ENCODE data around the gene MAPKAPK3. TPM values are rescaled to one million over a fixed set of nuclear protein-coding genes. Genes with fewer than 3 reads are reported as not detected.
"Not testable (repeated sequence)": the region's sequence is repeated elsewhere in the genome, so short reads cannot be mapped to it uniquely, and the experiment has no call there.

Gene MAPKAPK3
- total RNA-seq, 1 donor from 2014 or later: 19.5 TPM

DNA sequence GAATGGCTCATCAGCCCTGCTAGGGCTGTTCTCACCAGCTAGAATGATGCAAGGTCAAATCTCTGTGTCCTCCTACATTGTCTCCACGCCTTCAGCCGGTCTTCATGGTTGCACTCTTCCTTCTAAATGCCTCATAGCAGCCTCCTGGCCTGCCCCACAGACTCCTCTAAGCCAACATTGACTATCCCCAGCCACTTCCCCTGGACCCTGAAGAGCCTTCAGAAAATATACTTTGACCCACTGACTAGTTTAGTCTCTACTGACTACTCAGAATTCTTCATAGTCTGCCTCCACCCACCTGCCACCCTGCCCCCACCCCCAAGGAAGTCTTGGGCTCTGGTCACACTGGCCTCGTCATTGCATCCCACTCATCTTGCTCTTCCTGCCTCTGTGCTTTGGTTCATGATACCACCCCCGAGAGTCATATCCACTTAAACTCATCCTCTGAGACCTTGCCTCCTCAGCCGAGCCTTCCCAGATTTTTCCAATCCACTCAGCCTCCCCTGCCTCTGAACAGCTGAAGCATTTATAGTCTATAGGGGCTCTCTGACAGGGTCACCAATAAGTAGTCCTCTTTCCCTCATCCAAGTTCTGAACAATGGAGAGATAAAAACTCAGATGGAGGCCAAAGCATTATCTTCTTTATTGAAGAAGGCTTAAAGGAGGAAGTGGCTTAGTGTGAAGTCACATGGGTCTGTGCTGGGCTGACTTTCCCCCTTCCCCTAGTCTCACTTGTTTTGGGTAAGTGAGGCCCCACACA, 48.3 kb downstream of the MAPKAPK3 start:
- DNase-seq (ENCODE audit: low spot score) (no peak), ATAC-seq (peak; percentile 20)
- intact Hi-C loops (cut with DNase I): no loop called here

DNA sequence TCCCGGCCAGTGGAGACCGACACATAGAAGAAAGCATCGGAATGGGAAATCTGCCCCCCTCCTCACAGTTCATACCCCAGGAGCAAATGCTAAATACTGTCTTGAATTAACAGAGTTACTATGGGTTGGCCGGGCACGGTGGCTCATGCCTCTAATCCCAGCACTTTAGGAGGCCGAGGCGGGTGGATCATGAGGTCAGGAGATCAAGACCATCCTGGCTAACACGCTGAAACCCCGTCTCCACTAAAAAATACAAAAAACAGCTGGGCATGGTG, 48.8 kb downstream of the MAPKAPK3 start:
- ATAC-seq; intact Hi-C loops (cut with DNase I); DNase-seq (ENCODE audit: low spot score): not testable (repeated sequence)

GRCh38 chr3:50666837-50667236, 49.9 kb downstream of the MAPKAPK3 start:
- intact Hi-C loops (cut with DNase I): no loop called here
- no peak for DNase-seq (ENCODE audit: low spot score)
- ATAC-seq: no peak

GRCh38 chr3:50671331-50671730, 54.4 kb downstream of the MAPKAPK3 start:
- DNase-seq (ENCODE audit: low spot score): no peak
- intact Hi-C loops (cut with DNase I): no loop called here
- no peak for ATAC-seq

DNA sequence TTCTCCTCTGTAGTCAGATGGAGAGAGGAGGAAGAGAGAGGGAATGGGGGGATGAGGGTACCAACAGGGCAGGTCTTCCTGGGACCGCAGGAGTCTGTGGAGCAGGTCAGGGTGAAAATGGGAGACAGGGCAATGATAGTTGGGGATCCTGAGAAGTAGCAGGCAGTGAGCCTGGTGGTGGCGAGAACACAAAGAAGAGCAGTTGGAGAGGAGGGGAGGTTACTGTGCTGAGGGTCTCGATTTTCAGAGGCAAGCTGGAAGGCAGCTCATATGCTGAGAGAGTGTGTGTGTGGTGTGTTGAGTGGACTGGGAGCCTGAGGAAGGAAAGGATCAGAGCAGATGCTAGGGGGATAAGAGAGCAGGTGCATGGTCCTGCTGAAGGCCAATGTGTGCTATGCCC, 55.7 kb downstream of the MAPKAPK3 start:
- intact Hi-C loops (cut with DNase I): no loop called here
- ATAC-seq: no peak
- DNase-seq (ENCODE audit: low spot score): no peak

GRCh38 chr3:50673931-50674330, 57.0 kb downstream of the MAPKAPK3 start:
- DNase-seq (ENCODE audit: low spot score): no peak
- intact Hi-C loops (cut with DNase I): no loop called here
- ATAC-seq: peak; percentile 10

DNA sequence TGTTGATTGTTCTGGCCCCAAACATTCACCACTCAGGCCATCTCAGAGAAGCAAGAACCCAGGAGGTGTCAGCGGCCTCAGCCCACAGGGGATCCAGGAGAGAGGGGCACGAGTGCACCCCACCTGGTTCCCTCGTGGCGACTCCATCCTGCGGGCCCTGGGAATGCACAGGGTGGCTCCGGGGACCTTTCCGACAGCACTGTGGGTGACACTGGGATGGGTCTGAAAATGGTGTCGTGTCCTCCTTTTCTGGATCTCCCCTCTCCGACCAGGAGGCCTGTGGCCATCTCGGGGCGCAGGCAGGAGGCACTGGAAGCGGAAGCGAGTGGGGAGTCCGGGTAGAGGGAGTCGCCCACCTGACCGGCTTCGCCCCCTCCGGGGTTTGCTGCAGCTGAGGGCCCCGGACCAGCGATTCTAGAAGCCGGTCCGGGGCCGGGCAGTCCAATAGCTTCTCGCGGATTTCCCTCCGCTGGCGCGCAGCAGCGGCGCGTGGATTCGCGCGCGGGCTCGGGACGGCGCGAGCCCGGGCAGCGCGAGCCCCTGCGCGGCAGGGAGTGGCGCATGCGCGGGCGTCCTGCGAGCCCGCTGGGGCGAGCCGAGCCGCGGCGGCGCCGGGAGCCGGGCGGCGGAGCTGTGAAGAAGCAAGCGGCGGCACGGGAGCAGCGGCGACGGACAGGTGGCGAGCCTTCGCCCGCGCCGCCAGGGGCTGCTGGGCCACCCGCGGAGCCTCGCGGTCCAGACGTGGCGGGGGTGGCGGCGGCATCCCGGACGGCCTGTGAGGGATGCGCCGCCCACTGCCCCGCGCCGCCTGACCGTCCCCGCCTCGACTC, 57.6 kb downstream of the MAPKAPK3 start, which contains the start of gene DOCK3:
TSS of gene DOCK3 (plus strand) at position 579 of the 830 bp plus-strand sequence. CDS start 337 bp downstream, outside the sequence.
- ATAC-seq (peak; percentile 92), DNase-seq (ENCODE audit: low spot score) (peak; percentile 65)
- intact Hi-C loops (cut with DNase I): no loop called here

GRCh38 chr3:50675179-50676030, 58.5 kb downstream of the MAPKAPK3 start:
- DNase-seq (ENCODE audit: low spot score) (peak; percentile 66), ATAC-seq (no peak)
- intact Hi-C loops (cut with DNase I): no loop called here

DNA sequence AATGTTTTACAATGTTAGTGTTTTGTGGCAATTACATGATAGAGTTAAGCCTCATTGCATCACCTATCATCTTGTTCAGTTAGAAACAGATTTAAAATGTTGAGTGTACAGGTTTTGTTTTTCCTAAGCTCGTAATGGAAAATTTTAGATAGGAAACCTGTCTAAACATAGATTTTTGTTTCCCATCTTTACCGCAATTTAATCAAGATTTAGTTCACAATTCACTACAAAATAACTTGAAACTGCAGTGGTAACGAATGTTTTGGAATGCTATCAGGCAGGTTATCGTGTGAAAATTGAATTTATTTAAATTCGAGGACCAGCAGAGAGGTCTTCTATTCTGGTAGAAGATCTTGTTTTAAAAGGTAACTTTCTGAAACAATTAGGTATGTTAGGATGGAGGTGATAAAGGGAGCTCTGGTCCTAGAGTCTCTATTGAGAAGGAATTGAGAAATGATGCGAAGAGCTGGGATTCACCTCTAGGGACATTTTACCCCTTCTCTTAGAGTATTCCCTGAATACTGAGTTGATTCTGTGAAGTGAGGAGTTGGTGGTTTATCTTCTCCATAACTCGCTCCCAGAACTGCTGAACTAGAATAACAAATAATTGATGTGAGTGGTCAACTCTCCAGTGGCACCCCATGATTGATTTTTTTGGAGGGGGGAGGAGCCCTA, 59.2 kb downstream of the MAPKAPK3 start:
- DNase-seq (ENCODE audit: low spot score) (no peak), ATAC-seq (no peak)
- intact Hi-C loops (cut with DNase I): no loop called here

GRCh38 chr3:50687127-50687751, 70.3 kb downstream of the MAPKAPK3 start:
- no peak for DNase-seq (ENCODE audit: low spot score)
- no peak for ATAC-seq
- intact Hi-C loops (cut with DNase I): no loop called here

DNA sequence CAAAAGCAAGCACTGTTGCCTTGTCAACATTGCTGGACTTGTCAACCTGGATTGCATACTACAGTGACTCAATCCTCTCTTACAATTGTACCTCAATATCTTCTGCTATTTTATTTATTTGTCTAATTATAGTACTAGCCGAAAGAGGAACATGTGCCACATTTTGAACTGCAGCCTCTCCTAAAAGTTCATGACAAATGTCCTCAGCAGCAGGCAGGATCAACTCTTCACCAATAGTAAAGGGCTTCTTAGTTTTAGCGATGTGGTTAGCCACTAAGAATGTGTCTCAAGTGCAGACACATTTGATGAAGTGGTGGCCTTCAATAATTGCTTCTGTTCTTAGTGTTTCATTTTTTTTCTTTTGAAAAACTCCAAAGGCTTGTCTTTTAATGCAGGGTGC, 71.0 kb downstream of the MAPKAPK3 start:
- ATAC-seq (no peak), DNase-seq (ENCODE audit: low spot score) (no peak)
- intact Hi-C loops (cut with DNase I): no loop called here

DNA sequence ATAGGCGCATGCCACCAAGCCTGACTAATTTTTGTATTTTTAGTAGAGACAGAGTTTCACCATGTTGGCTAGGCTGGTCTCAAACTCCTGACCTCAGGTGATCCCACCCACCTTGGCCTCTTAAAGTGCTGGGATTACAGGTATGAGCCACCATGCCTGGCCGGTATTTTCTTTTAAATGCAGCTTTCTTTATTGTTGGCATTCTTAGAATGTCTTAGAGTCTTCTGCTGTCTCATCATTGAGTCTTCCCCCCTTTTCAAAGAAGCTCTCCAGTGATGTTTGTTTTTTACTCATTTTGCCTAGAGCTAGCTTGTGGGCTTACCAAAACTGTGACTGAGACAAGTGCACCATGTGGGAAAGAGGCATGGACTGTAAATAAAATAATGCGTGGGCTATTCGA, 71.7 kb downstream of the MAPKAPK3 start:
- DNase-seq (ENCODE audit: low spot score); ATAC-seq; intact Hi-C loops (cut with DNase I): not testable (repeated sequence)

DNA sequence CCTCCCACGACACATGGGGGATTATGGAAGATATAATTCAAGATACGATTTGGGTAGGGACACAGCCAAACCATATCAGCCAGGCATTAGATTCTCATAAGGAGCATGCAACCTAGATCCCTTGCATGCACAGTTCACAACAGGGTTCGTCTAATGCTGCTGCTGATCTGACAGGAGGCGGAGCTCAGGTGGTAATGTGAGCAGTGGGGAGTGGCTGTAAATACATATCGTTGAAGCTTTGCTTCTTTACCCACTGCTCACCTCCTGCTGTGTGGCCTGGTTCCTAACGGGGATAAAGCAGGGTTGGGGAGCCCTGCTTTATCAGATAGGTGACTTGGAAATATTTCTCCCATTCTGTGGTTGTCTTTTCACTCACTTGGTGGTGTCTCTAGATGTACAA, 72.6 kb downstream of the MAPKAPK3 start:
- intact Hi-C loops (cut with DNase I): no loop called here
- no peak for DNase-seq (ENCODE audit: low spot score)

GRCh38 chr3:50695031-50695430, 78.1 kb downstream of the MAPKAPK3 start:
- intact Hi-C loops (cut with DNase I): no loop called here
- ATAC-seq (no peak), DNase-seq (ENCODE audit: low spot score) (no peak)

More for the DNA sequence above, 72.6 kb downstream of the MAPKAPK3 start:
- no peak for ATAC-seq

DNA sequence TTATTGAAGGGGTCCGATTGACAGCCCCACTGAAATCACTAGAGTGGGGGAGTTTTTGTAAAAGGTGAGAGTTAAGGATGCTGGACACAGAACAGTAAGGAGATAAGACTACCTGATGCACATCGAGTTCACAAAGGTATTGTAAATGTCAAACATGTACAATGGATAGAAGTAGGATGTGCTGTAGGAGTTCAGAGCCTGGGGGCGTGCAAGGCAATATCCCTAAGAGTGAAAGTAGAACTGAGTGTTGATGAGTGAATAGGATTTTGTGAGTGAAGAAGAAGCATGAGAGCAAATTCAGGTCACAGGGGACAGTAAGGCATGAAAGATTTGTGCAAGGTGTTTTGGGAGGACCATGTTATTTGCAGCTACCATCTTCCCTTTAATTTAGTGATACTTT, 79.3 kb downstream of the MAPKAPK3 start:
- DNase-seq (ENCODE audit: low spot score) (no peak), ATAC-seq (no peak)
- intact Hi-C loops (cut with DNase I): no loop called here

GRCh38 chr3:50698269-50698668, 81.3 kb downstream of the MAPKAPK3 start:
- no peak for ATAC-seq
- intact Hi-C loops (cut with DNase I): no loop called here
- DNase-seq (ENCODE audit: low spot score): no peak
